K562 (cell line): ENCODE measurements around the gene POLR1H. TPM values are rescaled to one million over a fixed set of nuclear protein-coding genes. Genes with fewer than 3 reads are reported as not detected.

ENCODE experiments used
- BRF2 ChIP-seq: IDR thresholded peaks from 3 replicates; pipeline ENCODE4 v1.6.1; 2011; ENCODE audit warnings: borderline replicate concordance, mild to moderate bottlenecking; ENCODE audit not compliant: insufficient read length, insufficient read depth
- CREB1 ChIP-seq, 2 experiments: sonication (generic) in 1 of 2; formaldehyde crosslinking in 1 of 2; IDR thresholded peaks; 2 replicates each; pipeline versions ENCODE4 v1.6.1 to v1.8.0; 2012 to 2022; ENCODE audit warnings: inconsistent platforms in 1 of 2, mild to moderate bottlenecking in 1 of 2, missing genetic modification reagents in 1 of 2, moderate library complexity in 1 of 2
- CREB3 ChIP-seq: fragments of 450-650 bp; conservative IDR thresholded peaks from 2 replicates; pipeline ENCODE4 v1.6.1; 2016; ENCODE audit warnings: missing genetic modification characterization, low read depth, mild to moderate bottlenecking, missing compliant biosample characterization, moderate library complexity
- E2F1 ChIP-seq: sonication (generic); formaldehyde crosslinking; IDR thresholded peaks from 2 replicates; pipeline ENCODE4 v1.8.1; 2023; ENCODE audit warnings: mild to moderate bottlenecking, missing genetic modification reagents, moderate library complexity
- FOS ChIP-seq: IDR thresholded peaks from 3 replicates; pipeline ENCODE4 v1.6.1; 2011; ENCODE audit not compliant: insufficient read length; ENCODE audit errors: extremely low read depth
- FOXK2 ChIP-seq, 2 experiments: fragments of 450-650 bp; IDR thresholded peaks in 1 of 2; conservative IDR thresholded peaks in 1 of 2; 2 replicates each; pipeline ENCODE4 v1.6.1; 2016; ENCODE audit warnings: low read depth in 2 of 2, mild to moderate bottlenecking in 1 of 2
- HDAC3 ChIP-seq: fragments of 450-650 bp; IDR thresholded peaks from 2 replicates; pipeline ENCODE4 v1.6.1; 2018; ENCODE audit warnings: borderline replicate concordance, mild to moderate bottlenecking, moderate library complexity; ENCODE audit not compliant: partially characterized antibody
- MCM7 ChIP-seq, 2 experiments: fragments of 450-650 bp; IDR thresholded peaks; 2 replicates each; pipeline ENCODE4 v1.6.1; 2016 to 2018
- MTA3 ChIP-seq: fragments of 450-650 bp; formaldehyde crosslinking; IDR thresholded peaks from 2 replicates; pipeline ENCODE4 v1.6.1; 2017; ENCODE audit warnings: mild to moderate bottlenecking, borderline replicate concordance
- OTX1 ChIP-seq: fragments of 450-650 bp; formaldehyde crosslinking; IDR thresholded peaks from 2 replicates; pipeline ENCODE4 v1.4.0; 2022; ENCODE audit warnings: mild to moderate bottlenecking
- PHB ChIP-seq: fragments of 250-450 bp; sonication (Bioruptor Pico); IDR thresholded peaks from 2 replicates; pipeline ENCODE4 v1.5.0; 2021
- POU5F1 ChIP-seq: fragments of 150-350 bp; IDR thresholded peaks from 2 replicates; pipeline ENCODE4 v1.6.1; 2014; ENCODE audit warnings: borderline replicate concordance, low read length, low read depth, mild to moderate bottlenecking; ENCODE audit not compliant: partially characterized antibody
- RAD21 ChIP-seq, 2 experiments: fragments of 250-450 bp in 1 of 2; fragments of 450-650 bp in 1 of 2; sonication (Bioruptor Pico) in 1 of 2; formaldehyde crosslinking in 1 of 2; IDR thresholded peaks in 1 of 2; conservative IDR thresholded peaks in 1 of 2; 2 replicates each; pipeline versions ENCODE4 v1.4.0 to v1.8.0; 2020 to 2022; ENCODE audit warnings: mild to moderate bottlenecking in 2 of 2, moderate library complexity in 1 of 2
- RBFOX2 ChIP-seq: fragments of 200-400 bp; formaldehyde crosslinking; IDR thresholded peaks from 2 replicates; pipeline ENCODE4 v1.6.1; 2017; ENCODE audit warnings: low read depth, mild to moderate bottlenecking, low read length, moderate library complexity
- SIRT6 ChIP-seq: IDR thresholded peaks from one replicate; pipeline ENCODE4 v1.6.1; 2012; ENCODE audit warnings: low read depth, mild to moderate bottlenecking, control low read depth, inconsistent platforms, low read length, moderate library complexity
- SRF ChIP-seq, 2 experiments: fragments of 250-450, 450-650 bp in 1 of 2; sonication (Bioruptor Pico) in 1 of 2; sonication (generic) in 1 of 2; formaldehyde crosslinking; IDR thresholded peaks; 2 replicates each; pipeline versions ENCODE4 v1.5.0 to v1.5.1; 2020 to 2022; ENCODE audit warnings: mild to moderate bottlenecking in 1 of 2, missing genetic modification reagents in 1 of 2
- XRCC5 ChIP-seq: fragments of 200-400 bp; formaldehyde crosslinking; IDR thresholded peaks from 2 replicates; pipeline ENCODE4 v1.6.1; 2017; ENCODE audit warnings: low read depth, mild to moderate bottlenecking, low read length
- ZBTB1 ChIP-seq: sonication (generic); formaldehyde crosslinking; IDR thresholded peaks from 2 replicates; pipeline ENCODE4 v1.8.1; 2023; ENCODE audit warnings: missing genetic modification reagents, low read depth, mild to moderate bottlenecking, borderline replicate concordance
- ZEB2 ChIP-seq: fragments of 450-650 bp; IDR thresholded peaks from 2 replicates; pipeline ENCODE4 v1.6.1; 2016
- ZFP30 ChIP-seq: fragments of 250-450 bp; sonication (Bioruptor Pico); IDR thresholded peaks from 2 replicates; pipeline ENCODE4 v1.8.0; 2022; ENCODE audit warnings: moderate library complexity, mild to moderate bottlenecking, inconsistent platforms, borderline replicate concordance
- ZNF133 ChIP-seq: fragments of 250-450 bp; sonication (Bioruptor Pico); IDR thresholded peaks from 2 replicates; pipeline ENCODE4 v1.4.0; 2020; ENCODE audit warnings: mild to moderate bottlenecking
- ZNF140 ChIP-seq: fragments of 250-450 bp; sonication (Bioruptor Pico); IDR thresholded peaks from 2 replicates; pipeline ENCODE4 v1.8.0; 2021; ENCODE audit warnings: moderate library complexity, mild to moderate bottlenecking, inconsistent platforms
- ZNF274 ChIP-seq: IDR thresholded peaks from 2 replicates; pipeline ENCODE4 v1.6.1; 2011; ENCODE audit warnings: low read depth, mild to moderate bottlenecking, low read length, moderate library complexity, borderline replicate concordance
- ZNF41 ChIP-seq: fragments of 250-450 bp; sonication (Bioruptor Pico); conservative IDR thresholded peaks from 2 replicates; pipeline ENCODE4 v1.4.0; 2020; ENCODE audit warnings: mild to moderate bottlenecking
- ZNF766 ChIP-seq: fragments of 200-800 bp; sonication (Bioruptor generic); conservative IDR thresholded peaks from 2 replicates; pipeline ENCODE4 v1.6.1; 2016; ENCODE audit warnings: missing genetic modification characterization, missing compliant biosample characterization
- polyA plus RNA-seq, 8 experiments: library from polyadenylated mRNA; depleted of rRNA in 4 of 8; stranded (reverse) in 5 of 8; unstranded in 3 of 8; fragments of >200 nt; fragmentation: Nextera tagmentation in 2 of 8; fragmentation: Illumina TruSeq in 1 of 8; extraction: Ambion mirVana in 2 of 8; extraction: Trizol in 1 of 8; gene quantifications; 2 replicates each; pipeline versions ENCODE4 v1.2.1 to v1.2.3, GENCODE V29; 2011 to 2014; ENCODE audit warnings: inconsistent platforms in 1 of 8, missing spikeins in 1 of 8
- total RNA-seq, 7 experiments: library from RNA; depleted of rRNA in 6 of 7; stranded (reverse); fragments of >200 nt in 6 of 7; fragmentation: Illumina TruSeq in 2 of 7; extraction: Trizol in 2 of 7; gene quantifications; 2 replicates each; pipeline versions ENCODE4 v1.2.1 to v1.2.3, GENCODE V29; 2011 to 2021; ENCODE audit warnings: low replicate concordance in 1 of 7

Gene POLR1H
- total and polyA plus RNA-seq, 9 of the 15 experiments (the other 6 are each of a cell fraction or from before 2014, with no cell fraction given), result 92.2 to 333 (median 143) TPM

GRCh38 chr6:30102970-30103871 lies 42.2 kb downstream of the POLR1H start (continued):
- TF ChIP-seq FOS (no peak), SIRT6 (no peak), HDAC3 (no peak), MTA3 (no peak), CREB1 (IDR thresholded peaks at IDR 0.05) (no peak), CREB1 (CRISPR knock-in tag; IDR thresholded peaks at IDR 0.05) (no peak), FOXK2 (conservative IDR thresholded peaks at IDR 0.05 in 1 of 2, IDR thresholded peaks at IDR 0.05 in 1 of 2; ENCODE audit: low read depth in 2 of 2) (peak; percentile 90 to 91), BRF2 (no peak), RBFOX2 (no peak), ZNF133 (no peak), ZNF41 (CRISPR knock-in tag) (no peak), ZEB2 (no peak), SRF (CRISPR knock-in tag; IDR thresholded peaks at IDR 0.05) (0 out of 4 replicates have a peak, but pooled peaks of 1 of the 2 experiments have one; percentile 30), ZNF140 (no peak), CREB3 (tag) (no peak), ZFP30 (CRISPR knock-in tag) (no peak), POU5F1 (no peak), E2F1 (no peak), ZBTB1 (CRISPR knock-in tag) (no peak), MCM7 (IDR thresholded peaks at IDR 0.05) (no peak), RAD21 (CRISPR knock-in tag; conservative IDR thresholded peaks at IDR 0.05 in 1 of 2, IDR thresholded peaks at IDR 0.05 in 1 of 2) (peak; percentile 89 to 92), OTX1 (CRISPR knock-in tag) (peak; percentile 32; the same call in 1 of the 2 replicates), ZNF766 (no peak), PHB (CRISPR knock-in tag) (no peak), XRCC5 (peak; percentile 92), ZNF274 (no peak)
